Calu3 (cell line): ENCODE results near the gene EEPD1. TPM values are rescaled to one million over a fixed set of nuclear protein-coding genes. Genes with fewer than 3 reads are reported as not detected.

Experiments used
- BruUV-seq: library from RNA; stranded (reverse); fragments of 400-500 nt; replicated peaks from 2 replicates; lab custom pipeline; 2021; lab: Mats Ljungman, UMichigan
- CTCF ChIA-PET: fragments of 300-600 bp; sonication (Branson Sonifier 250); formaldehyde crosslinking; loops from one replicate; lab custom pipeline; 2022; ENCODE audit warnings: antibody characterized with exemption; lab: Charles Lee
- DNase-seq: peaks from one replicate; pipeline ENCODE4 v3.0.0; 2022
- H3K27ac Mint-ChIP-seq: one replicate; pipeline ENCODE4 v1.8.0; 2022; ENCODE audit warnings: mixed read lengths; ENCODE audit not compliant: unreplicated experiment
- H3K27me3 Mint-ChIP-seq: one replicate; pipeline ENCODE4 v1.8.0; 2022; ENCODE audit warnings: mixed read lengths; ENCODE audit not compliant: unreplicated experiment
- H3K36me3 Mint-ChIP-seq: one replicate; pipeline ENCODE4 v1.8.0; 2022; ENCODE audit warnings: mild to moderate bottlenecking, moderate library complexity, mixed read lengths; ENCODE audit not compliant: insufficient read depth, unreplicated experiment
- H3K4me1 Mint-ChIP-seq: one replicate; pipeline ENCODE4 v1.8.0; 2022; ENCODE audit warnings: mild to moderate bottlenecking, low read depth, mixed read lengths; ENCODE audit not compliant: unreplicated experiment
- H3K4me3 Mint-ChIP-seq: one replicate; pipeline ENCODE4 v1.8.0; 2022; ENCODE audit warnings: mild to moderate bottlenecking, low read depth, moderate library complexity, mixed read lengths; ENCODE audit not compliant: unreplicated experiment
- H3K9me3 Mint-ChIP-seq: one replicate; pipeline ENCODE4 v1.8.0; 2022; ENCODE audit warnings: low read depth, mixed read lengths; ENCODE audit not compliant: unreplicated experiment
- intact Hi-C: fragments of 100-400 bp; cut with micrococcal nuclease; formaldehyde crosslinking; loops from one replicate; pipeline ENCODE4 v1.10.0; 2022; ENCODE audit not compliant: unreplicated experiment
- total RNA-seq: library from RNA; stranded (reverse); gene quantifications from 2 replicates; pipeline ENCODE4 v1.2.3, GENCODE V29; 2022
- TF ChIP-seq, protein P1 (sequence below): fragments of 200-600 bp; IDR thresholded peaks from one replicate; pipeline ENCODE4 v1.8.0; 2022; ENCODE audit warnings: antibody characterized with exemption; ENCODE audit not compliant: unreplicated experiment

The EEPD1 gene
- total RNA-seq, 1 experiment from 2014 or later, result 48.8 TPM

DNA sequence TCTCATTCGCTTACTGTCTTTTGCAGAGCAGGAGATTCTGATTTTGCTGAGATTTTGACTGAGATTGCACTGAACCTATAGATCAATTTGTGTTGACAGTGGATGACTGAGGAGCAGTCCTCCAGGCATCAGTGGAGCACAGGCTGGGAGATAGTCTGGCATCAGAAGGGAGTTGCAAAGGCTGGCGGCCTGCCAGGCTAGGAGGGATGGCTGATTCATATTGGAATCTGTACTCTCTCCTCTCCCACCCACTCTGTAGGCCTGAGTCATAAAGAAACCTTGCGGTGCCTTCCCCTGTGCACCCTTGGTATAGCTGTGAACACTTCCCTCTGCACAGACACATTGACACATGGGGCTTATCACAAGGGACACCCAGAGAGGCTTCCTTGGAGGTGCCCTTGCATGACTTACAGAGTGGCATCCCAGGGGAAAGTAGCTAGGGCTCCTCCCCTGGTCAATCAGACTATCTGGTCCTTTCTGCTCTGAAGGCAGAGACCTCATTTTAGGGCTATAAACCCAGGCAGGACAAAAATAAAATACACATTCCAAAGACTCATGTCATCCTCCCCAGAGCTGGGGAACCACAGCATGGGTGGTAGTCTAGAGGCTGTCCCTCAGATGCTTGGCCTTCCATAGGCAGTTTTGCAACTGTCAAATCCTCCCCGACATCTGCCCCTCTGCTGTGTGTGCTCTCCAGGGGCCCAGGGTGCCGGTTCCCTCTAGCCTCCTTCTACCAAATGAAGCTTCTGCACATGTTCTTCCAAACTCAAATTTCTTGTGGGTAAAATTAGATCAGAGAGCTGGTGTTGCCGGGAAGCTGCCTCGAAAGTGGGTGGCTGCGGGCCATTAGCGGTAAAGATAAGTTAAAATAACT lies 37.4 kb upstream of the EEPD1 start:
- peak; percentile 94 for DNase-seq
- BruUV-seq, result no TSS peak
- no peaks in the 10 kb centered on the region for H3K27me3 Mint-ChIP-seq
- H3K36me3 Mint-ChIP-seq, result no peaks in the 10 kb centered on the region
- no peaks in the 10 kb centered on the region for H3K9me3 Mint-ChIP-seq
- H3K4me1 Mint-ChIP-seq, result peaks cover 60% of the 10 kb centered on the region
- TF ChIP-seq, protein P1, sequence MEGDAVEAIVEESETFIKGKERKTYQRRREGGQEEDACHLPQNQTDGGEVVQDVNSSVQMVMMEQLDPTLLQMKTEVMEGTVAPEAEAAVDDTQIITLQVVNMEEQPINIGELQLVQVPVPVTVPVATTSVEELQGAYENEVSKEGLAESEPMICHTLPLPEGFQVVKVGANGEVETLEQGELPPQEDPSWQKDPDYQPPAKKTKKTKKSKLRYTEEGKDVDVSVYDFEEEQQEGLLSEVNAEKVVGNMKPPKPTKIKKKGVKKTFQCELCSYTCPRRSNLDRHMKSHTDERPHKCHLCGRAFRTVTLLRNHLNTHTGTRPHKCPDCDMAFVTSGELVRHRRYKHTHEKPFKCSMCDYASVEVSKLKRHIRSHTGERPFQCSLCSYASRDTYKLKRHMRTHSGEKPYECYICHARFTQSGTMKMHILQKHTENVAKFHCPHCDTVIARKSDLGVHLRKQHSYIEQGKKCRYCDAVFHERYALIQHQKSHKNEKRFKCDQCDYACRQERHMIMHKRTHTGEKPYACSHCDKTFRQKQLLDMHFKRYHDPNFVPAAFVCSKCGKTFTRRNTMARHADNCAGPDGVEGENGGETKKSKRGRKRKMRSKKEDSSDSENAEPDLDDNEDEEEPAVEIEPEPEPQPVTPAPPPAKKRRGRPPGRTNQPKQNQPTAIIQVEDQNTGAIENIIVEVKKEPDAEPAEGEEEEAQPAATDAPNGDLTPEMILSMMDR, result no peak
- H3K27ac Mint-ChIP-seq, result peak overlapping the region; percentile 93
- intact Hi-C loops, result loop anchor here (1.0 to 10.0 kb wide), 5 partner anchors 37 to 269 kb away; partner anchors contain the start of genes ANLN and EEPD1
- peak overlapping the region; percentile 57 for H3K4me3 Mint-ChIP-seq
- CTCF ChIA-PET, result interaction anchor here (0.5 to 1.9 kb wide), 11 partner anchors 10 to 120 kb away, joined by 3 to 10 read pairs (median 5); no protein-coding TSS in a partner anchor

DNA sequence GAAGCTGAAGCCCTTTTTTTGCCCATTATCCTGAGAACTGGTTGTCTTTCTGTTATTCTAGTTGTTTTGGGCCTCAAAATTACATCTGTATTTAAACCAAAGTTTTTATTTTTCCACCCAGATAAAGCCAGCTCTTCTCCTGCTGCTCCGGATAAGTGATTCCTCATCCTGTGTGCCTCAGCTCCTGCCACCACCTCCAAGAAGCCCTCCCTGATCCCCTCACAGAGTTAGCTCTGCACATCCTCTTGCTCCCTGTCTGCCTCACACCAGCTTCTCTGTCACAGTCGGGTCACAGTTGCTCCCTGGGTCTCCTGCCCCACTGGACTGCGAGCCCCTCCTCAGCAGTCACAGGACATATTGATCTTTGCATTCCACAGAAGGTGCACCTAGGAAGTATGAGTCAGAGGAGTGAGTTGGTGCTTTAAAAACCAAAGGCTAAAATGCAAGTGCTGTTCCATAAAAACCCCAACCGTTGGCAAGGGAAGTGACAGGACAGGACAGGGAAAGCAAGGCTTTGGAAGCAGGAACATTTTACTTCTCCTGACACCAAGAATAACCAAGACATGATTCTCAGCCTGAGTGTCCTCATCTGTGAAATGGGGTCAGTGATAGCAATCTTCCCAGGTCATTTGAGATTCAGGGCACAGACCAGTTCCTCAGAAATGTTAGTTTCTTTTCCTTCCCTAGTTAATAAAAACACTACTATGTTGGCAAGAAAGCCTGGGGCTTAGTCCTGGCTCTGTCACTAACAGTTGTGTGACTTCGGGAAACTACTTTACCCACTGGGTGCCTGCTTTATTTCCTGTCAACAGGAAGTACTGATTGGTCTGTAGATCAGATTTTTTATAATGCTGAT lies 36.5 kb upstream of the EEPD1 start:
- H3K9me3 Mint-ChIP-seq, result peaks cover 3% of the 10 kb centered on the region
- H3K36me3 Mint-ChIP-seq, result no peaks in the 10 kb centered on the region
- DNase-seq, result peak; percentile 69
- CTCF ChIA-PET, result interaction anchor here (0.5 to 1.9 kb wide), 10 partner anchors 11 to 191 kb away, joined by 3 to 10 read pairs (median 5); no protein-coding TSS in a partner anchor
- peaks cover 60% of the 10 kb centered on the region for H3K4me1 Mint-ChIP-seq
- intact Hi-C loops, result loop anchor here (1.0 to 10.0 kb wide), 5 partner anchors 36 to 268 kb away; partner anchors contain the start of genes ANLN and EEPD1
- peak overlapping the region; percentile 57 for H3K4me3 Mint-ChIP-seq
- no peaks in the 10 kb centered on the region for H3K27me3 Mint-ChIP-seq
- TF ChIP-seq, protein P1, result no peak
- peak overlapping the region; percentile 93 for H3K27ac Mint-ChIP-seq
- BruUV-seq, result TSS peak; percentile 89

- no TSS peak for BruUV-seq
- intact Hi-C loops, result loop anchor here (2.0 to 10.0 kb wide), 4 partner anchors 35 to 267 kb away; partner anchors contain the start of genes ANLN and EEPD1
- no peak for DNase-seq
- no peaks in the 10 kb centered on the region for H3K27me3 Mint-ChIP-seq
- peaks cover 6% of the 10 kb centered on the region for H3K9me3 Mint-ChIP-seq
- no peaks in the 10 kb centered on the region for H3K36me3 Mint-ChIP-seq
- CTCF ChIA-PET, result interaction anchor here (3.7 kb wide), 1 partner anchor 11 kb away, joined by 17 read pairs; no protein-coding TSS in a partner anchor
- peaks cover 60% of the 10 kb centered on the region for H3K4me1 Mint-ChIP-seq
- peak overlapping the region; percentile 57 for H3K4me3 Mint-ChIP-seq
- peak overlapping the region; percentile 93 for H3K27ac Mint-ChIP-seq
- TF ChIP-seq, protein P1, result no peak
Observed at GRCh38 chr7:36117203-36117840, 35.7 kb upstream of the EEPD1 start.
